ENCODE measurements around the gene GPR141. TPM values are rescaled to one million over a fixed set of nuclear protein-coding genes. Genes with fewer than 3 reads are reported as not detected.
"Not testable (repeated sequence)": the region's sequence is repeated elsewhere in the genome, so short reads cannot be mapped to it uniquely, and the experiment has no call there.

The GPR141 gene
- total RNA-seq, 1 donor from 2014 or later: 0.33 TPM

GRCh38 chr7:37701769-37702168, 18.2 kb downstream of the GPR141 start:
- Histone ChIP-seq H3K36me3 (no peaks in the 10 kb centered on the region), H3K4me1 (no peaks in the 10 kb centered on the region), H3K9me3 (replicated peaks) (no peaks in the 10 kb centered on the region), H3K27me3 (ENCODE audit: low read depth) (no peaks in the 10 kb centered on the region), H3K27ac (replicated peaks) (no peak overlapping the region), H3K4me3 (no peak overlapping the region)
- TF ChIP-seq, protein P1, sequence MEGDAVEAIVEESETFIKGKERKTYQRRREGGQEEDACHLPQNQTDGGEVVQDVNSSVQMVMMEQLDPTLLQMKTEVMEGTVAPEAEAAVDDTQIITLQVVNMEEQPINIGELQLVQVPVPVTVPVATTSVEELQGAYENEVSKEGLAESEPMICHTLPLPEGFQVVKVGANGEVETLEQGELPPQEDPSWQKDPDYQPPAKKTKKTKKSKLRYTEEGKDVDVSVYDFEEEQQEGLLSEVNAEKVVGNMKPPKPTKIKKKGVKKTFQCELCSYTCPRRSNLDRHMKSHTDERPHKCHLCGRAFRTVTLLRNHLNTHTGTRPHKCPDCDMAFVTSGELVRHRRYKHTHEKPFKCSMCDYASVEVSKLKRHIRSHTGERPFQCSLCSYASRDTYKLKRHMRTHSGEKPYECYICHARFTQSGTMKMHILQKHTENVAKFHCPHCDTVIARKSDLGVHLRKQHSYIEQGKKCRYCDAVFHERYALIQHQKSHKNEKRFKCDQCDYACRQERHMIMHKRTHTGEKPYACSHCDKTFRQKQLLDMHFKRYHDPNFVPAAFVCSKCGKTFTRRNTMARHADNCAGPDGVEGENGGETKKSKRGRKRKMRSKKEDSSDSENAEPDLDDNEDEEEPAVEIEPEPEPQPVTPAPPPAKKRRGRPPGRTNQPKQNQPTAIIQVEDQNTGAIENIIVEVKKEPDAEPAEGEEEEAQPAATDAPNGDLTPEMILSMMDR (IDR thresholded peaks at IDR 0.05; ENCODE audit: borderline replicate concordance): no peak
- intact Hi-C loops (cut with micrococcal nuclease): no loop called here
- no peak for DNase-seq

DNA sequence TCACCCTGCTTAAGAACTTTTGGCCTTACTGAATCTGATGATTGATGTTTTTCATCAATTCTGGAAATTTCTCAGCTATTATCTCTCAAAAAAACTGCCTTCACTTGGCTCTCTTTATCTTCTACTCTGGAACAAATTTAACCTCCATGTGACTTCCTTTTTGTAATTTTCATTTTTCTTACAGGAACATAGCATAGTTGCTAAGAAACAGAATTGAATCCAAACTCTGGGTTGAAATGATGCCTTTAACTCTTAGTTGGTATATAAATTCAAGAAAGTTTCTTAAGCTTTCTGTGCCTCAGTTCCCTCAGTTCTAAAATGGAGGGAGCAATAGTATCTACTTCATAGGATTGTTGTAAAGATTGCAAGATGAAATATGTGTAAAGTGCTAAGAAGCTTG, 19.8 kb downstream of the GPR141 start:
- Histone ChIP-seq H3K4me1 (peaks cover 16% of the 10 kb centered on the region), H3K4me3 (no peak overlapping the region), H3K27ac (replicated peaks) (no peak overlapping the region), H3K36me3 (no peaks in the 10 kb centered on the region), H3K27me3 (ENCODE audit: low read depth) (no peaks in the 10 kb centered on the region), H3K9me3 (replicated peaks) (no peaks in the 10 kb centered on the region)
- no peak for DNase-seq
- TF ChIP-seq, protein P1 (IDR thresholded peaks at IDR 0.05; ENCODE audit: borderline replicate concordance): no peak
- intact Hi-C loops (cut with micrococcal nuclease): no loop called here

- H3K27me3 ChIP-seq (ENCODE audit: low read depth); H3K36me3 ChIP-seq; H3K4me3 ChIP-seq; H3K27ac ChIP-seq (replicated peaks); DNase-seq; intact Hi-C loops (cut with micrococcal nuclease); H3K9me3 ChIP-seq (replicated peaks): not testable (repeated sequence)
- peaks cover 19% of the 10 kb centered on the region for H3K4me1 ChIP-seq
Measured at GRCh38 chr7:37704328-37704833, 20.8 kb downstream of the GPR141 start.

- TF ChIP-seq, protein P1 (IDR thresholded peaks at IDR 0.05; ENCODE audit: borderline replicate concordance): no peak
- Histone ChIP-seq H3K27ac (replicated peaks) (no peak overlapping the region), H3K4me1 (peaks cover 19% of the 10 kb centered on the region), H3K4me3 (no peak overlapping the region), H3K36me3 (no peaks in the 10 kb centered on the region), H3K27me3 (ENCODE audit: low read depth) (no peaks in the 10 kb centered on the region), H3K9me3 (replicated peaks) (no peaks in the 10 kb centered on the region)
- intact Hi-C loops (cut with micrococcal nuclease): no loop called here
- no peak for DNase-seq
Measured at GRCh38 chr7:37705976-37706375, 22.4 kb downstream of the GPR141 start.

- no peak for DNase-seq
- H3K4me3 ChIP-seq: no peak overlapping the region
- H3K36me3 ChIP-seq: no peaks in the 10 kb centered on the region
- TF ChIP-seq, protein P1 (IDR thresholded peaks at IDR 0.05; ENCODE audit: borderline replicate concordance): no peak
- intact Hi-C loops (cut with micrococcal nuclease): no loop called here
- H3K4me1 ChIP-seq: peaks cover 19% of the 10 kb centered on the region
- no peak overlapping the region for H3K27ac ChIP-seq (replicated peaks)
- no peaks in the 10 kb centered on the region for H3K9me3 ChIP-seq (replicated peaks)
- no peaks in the 10 kb centered on the region for H3K27me3 ChIP-seq (ENCODE audit: low read depth)
Measured at GRCh38 chr7:37706804-37707203, 23.2 kb downstream of the GPR141 start.

- H3K4me3 ChIP-seq: no peak overlapping the region
- DNase-seq: no peak
- no peaks in the 10 kb centered on the region for H3K27me3 ChIP-seq (ENCODE audit: low read depth)
- peaks cover 19% of the 10 kb centered on the region for H3K4me1 ChIP-seq
- TF ChIP-seq, protein P1 (IDR thresholded peaks at IDR 0.05; ENCODE audit: borderline replicate concordance): no peak
- H3K36me3 ChIP-seq: no peaks in the 10 kb centered on the region
- intact Hi-C loops (cut with micrococcal nuclease): no loop called here
- peak overlapping the region; percentile 39 for H3K27ac ChIP-seq (replicated peaks)
- H3K9me3 ChIP-seq (replicated peaks): no peaks in the 10 kb centered on the region
Measured at GRCh38 chr7:37707754-37708485, 24.4 kb downstream of the GPR141 start.
